ENCODE measurements around the gene INPP5D.

INPP5D gene

DNA sequence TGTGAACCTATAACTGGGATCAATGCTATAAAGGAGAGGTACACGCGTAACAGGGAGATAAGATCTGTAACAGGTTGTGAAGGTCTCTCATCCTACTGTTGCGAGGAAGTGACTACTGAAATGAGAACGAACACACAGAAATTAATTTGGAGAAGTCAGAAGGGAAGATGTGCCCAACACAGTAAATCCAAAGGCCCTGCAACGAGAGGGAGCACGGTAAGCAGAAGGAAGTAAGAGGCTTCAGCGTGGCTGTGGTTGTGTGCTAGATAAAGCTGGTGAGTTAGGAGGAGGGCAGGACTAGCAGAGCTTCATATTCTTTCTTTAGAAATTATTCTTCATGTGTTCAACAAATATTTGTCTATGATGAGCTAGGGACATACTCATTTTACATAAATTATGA is 188.9 kb downstream of the INPP5D start:
- DNase-seq = no peak

DNA sequence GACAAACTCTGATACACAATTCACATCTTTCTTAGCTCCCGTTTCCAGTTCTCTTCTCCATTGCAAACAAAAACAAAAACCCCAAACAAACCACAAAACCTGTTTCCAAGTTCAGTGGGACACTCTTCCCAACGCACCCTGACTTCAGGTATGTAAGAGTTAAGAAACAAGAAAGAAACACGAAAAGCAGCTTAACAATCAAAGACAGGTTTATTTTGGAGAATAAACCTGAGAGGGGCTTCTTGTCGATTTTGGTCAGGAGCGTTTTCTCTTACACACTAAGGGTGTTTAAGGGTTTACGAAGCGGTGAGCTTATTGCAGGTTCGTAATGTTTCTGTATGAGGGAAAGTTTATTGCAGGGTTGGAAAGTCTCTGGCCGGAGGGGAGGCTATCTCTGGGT is 190.4 kb downstream of the INPP5D start:
- no peak for DNase-seq

DNA sequence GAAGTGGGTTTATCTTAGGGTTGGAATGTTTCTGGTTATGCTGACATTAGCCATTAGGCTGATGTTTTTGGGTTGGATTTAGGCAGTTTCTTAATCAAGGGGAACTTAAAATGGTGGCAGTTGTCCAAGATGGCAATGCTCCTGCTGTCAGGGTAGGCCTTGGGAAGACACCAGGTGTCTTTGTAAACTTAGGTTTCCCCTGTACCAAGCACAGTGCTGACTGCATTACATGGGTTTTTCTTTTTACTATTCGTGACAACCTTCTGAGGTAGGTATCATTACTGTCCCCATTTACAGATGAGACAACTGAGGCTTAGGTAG is 190.8 kb downstream of the INPP5D start:
- DNase-seq = no peak

DNA sequence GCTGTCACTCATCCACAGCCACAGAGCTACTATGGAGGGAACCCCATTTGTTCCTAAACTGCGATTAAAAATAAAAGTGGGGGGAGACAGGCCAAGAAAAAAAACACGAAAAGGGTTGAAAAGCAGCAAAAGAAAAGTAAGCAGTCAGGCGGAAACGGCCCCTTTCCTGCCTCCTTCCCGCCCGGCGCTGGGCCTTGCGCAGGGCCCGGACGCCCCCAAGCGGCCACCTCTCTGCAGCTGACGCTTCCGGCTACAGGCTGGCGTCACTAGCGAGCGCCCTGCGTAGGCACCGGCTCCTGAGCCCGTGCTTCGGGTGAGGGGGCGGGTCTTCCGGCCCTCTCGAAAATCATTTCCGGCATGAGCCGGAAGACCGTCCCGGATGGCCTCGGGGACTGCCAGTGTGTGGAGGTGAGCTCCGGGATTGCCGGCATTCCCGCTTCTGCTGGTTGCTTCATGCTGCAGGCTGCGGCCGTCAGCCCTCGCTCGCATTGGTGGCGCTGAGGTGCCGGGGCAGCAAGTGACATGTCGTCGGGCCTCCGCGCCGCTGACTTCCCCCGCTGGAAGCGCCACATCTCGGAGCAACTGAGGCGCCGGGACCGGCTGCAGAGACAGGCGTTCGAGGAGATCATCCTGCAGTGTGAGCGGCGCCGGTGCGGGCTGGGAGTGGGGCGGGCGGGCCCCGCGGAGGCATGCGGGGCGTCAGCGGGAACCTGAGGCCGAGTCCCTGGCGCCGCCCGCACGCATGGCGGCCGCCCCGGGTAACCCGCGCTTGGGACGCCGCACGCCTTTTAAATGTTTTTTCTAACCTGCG is 191.4 kb downstream of the INPP5D start, which contains the start of gene ATG16L1:
Gene ATG16L1, plus strand, starts transcription at position 368 of the 811 bp plus-strand sequence. Its CDS starts 155 bp downstream, at position 523.
- peak; percentile 80 to 94 (median 89) for DNase-seq

DNA sequence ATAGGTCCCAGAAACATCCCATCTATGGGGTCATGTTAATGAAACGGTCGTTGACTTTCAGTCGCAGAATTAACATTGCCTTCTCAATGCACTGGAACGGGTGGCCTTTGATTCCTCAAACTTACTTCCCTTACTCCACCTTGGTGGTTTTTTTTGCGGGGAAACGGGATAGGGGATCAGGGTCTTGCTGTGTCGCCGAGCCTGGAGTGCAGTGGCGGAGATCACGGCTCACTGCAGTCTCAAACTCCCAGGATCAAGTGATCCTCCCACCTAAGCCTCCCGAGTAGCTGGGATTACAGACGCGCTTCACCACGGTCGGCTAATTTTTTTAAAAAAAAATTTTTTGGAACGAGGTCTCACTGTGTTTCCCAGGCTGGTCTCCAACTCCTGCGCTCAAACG is 192.1 kb downstream of the INPP5D start:
- no peak for DNase-seq

DNA sequence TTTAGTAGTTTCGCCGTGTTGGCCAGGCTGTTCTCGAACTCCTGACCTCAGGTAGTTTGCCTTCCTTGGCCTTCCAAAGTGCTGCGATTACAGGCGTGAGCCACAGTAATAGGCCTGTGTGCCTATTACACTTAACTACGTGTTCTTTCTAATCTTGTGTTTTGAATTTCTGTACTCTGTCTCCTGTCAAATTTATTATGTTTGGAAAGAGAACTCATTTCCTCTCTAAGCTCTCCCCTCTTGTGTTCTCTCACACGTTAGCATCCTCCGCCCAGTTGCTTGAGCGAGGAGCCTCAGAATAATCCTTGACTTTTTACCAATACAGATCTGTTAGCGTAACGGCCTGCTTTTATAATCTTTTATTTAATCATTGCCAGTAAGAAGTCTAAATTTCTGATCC is 195.0 kb downstream of the INPP5D start:
- DNase-seq = no peak

DNA sequence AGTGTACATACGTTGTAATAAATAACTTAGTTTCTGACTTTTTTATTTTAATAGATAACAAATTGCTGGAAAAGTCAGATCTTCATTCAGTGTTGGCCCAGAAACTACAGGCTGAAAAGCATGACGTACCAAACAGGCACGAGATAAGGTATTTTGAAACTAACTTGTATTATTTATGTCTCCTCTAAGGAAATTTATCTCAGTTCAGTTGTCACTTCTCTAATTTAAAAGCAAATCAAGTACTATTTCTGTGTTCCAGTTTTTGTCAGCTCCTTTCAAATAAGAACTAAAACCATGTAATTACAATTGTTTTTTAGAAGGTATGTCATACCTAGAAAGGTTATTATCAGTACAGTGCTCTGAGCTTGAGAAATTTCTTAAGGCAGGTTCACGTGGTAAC is 195.9 kb downstream of the INPP5D start:
- no peak for DNase-seq
